Measurements from ENCODE around the gene ZNF513.

The ZNF513 gene

GRCh38 chr2:27381577-27382181, 1.1 kb upstream of the ZNF513 start:
- no peak for DNase-seq

- DNase-seq: no peak
These were observed 503 bp downstream of the ZNF513 start for GRCh38 chr2:27379836-27380625.

- no peak for DNase-seq
These were observed 1.1 kb downstream of the ZNF513 start for GRCh38 chr2:27379383-27379835.

- DNase-seq: no peak
These were observed 1.7 kb downstream of the ZNF513 start for GRCh38 chr2:27378809-27379290.

- DNase-seq: no peak
These were observed 2.3 kb downstream of the ZNF513 start for GRCh38 chr2:27378096-27378808.

- no peak for DNase-seq
These were observed 2.9 kb downstream of the ZNF513 start for GRCh38 chr2:27377618-27378095.

- no peak for DNase-seq
These were observed 3.5 kb downstream of the ZNF513 start for GRCh38 chr2:27376866-27377617.

GRCh38 chr2:27376151-27376865, 4.2 kb downstream of the ZNF513 start:
- no peak for DNase-seq

GRCh38 chr2:27375513-27376099, 4.9 kb downstream of the ZNF513 start:
- DNase-seq: no peak

GRCh38 chr2:27373567-27373966, 7.0 kb downstream of the ZNF513 start:
- DNase-seq: no peak

GRCh38 chr2:27372937-27373336, 7.6 kb downstream of the ZNF513 start:
- no peak for DNase-seq

- peak; percentile 18 for DNase-seq
These were observed 9.5 kb downstream of the ZNF513 start for GRCh38 chr2:27370816-27371620.

GRCh38 chr2:27370026-27370815, 10.3 kb downstream of the ZNF513 start, which contains the start of the genes EIF2B4 and SNX17:
Gene EIF2B4, minus strand, starts transcription at chr2:27370338. Its CDS starts 24 bp downstream, at chr2:27370314.
Gene SNX17, plus strand, starts transcription at chr2:27370616. Its CDS starts 128 bp downstream, at chr2:27370744.
- DNase-seq: peak; percentile 96

GRCh38 chr2:27369471-27370025, 11.0 kb downstream of the ZNF513 start:
- DNase-seq: peak; percentile 73

- DNase-seq: no peak
These were observed 16.6 kb downstream of the ZNF513 start for GRCh38 chr2:27363933-27364332.

- no peak for DNase-seq
These were observed 17.7 kb downstream of the ZNF513 start for GRCh38 chr2:27362678-27363420.

- peak; percentile 98 for DNase-seq
These were observed 24.0 kb downstream of the ZNF513 start, which contains the start of gene GTF3C2 for GRCh38 chr2:27356382-27357181. Gene GTF3C2, minus strand, starts transcription at chr2:27356764. Its CDS starts 13,210 bp downstream, at chr2:27343554.

- peak; percentile 60 for DNase-seq
These were observed 24.5 kb downstream of the ZNF513 start for GRCh38 chr2:27356056-27356381.
